K562 (cell line): Measurements from ENCODE around the gene TMTC2. TPM values are rescaled to one million over a fixed set of nuclear protein-coding genes. Genes with fewer than 3 reads are reported as not detected.

Experiments
- CBX5 ChIP-seq: IDR thresholded peaks from 2 replicates; pipeline ENCODE4 v1.6.1; 2014; ENCODE audit warnings: low read depth, borderline replicate concordance
- CHD1 ChIP-seq: fragments of 200-600 bp; sonication (generic); IDR thresholded peaks from one replicate; pipeline ENCODE4 v1.6.1; 2012; ENCODE audit warnings: mild to moderate bottlenecking, moderate library complexity, low read length, inconsistent platforms
- EP300 ChIP-seq: IDR thresholded peaks from 2 replicates; pipeline ENCODE4 v1.6.1; 2012; ENCODE audit warnings: low read length, improper control_type of control experiment
- ETS2 ChIP-seq: IDR thresholded peaks from 2 replicates; pipeline ENCODE4 v1.6.1; 2016; ENCODE audit warnings: borderline replicate concordance, missing genetic modification characterization, mild to moderate bottlenecking, moderate library complexity, missing compliant biosample characterization; ENCODE audit not compliant: poor library complexity, severe bottlenecking
- HDAC2 ChIP-seq: fragments of 450-650 bp; IDR thresholded peaks from 2 replicates; pipeline ENCODE4 v1.6.1; 2016; ENCODE audit warnings: mild to moderate bottlenecking
- JUND ChIP-seq, 2 experiments: IDR thresholded peaks; 2 replicates in 1 of 2; 3 replicates in 1 of 2; pipeline ENCODE4 v1.6.1; 2011; ENCODE audit warnings: borderline replicate concordance in 2 of 2, low read depth in 2 of 2, low read length in 2 of 2, improper control_type of control experiment in 1 of 2, missing biosample characterization in 1 of 2, missing genetic modification characterization in 1 of 2, missing genetic modification reagents in 1 of 2
- KLF1 ChIP-seq: fragments of 450-650 bp; IDR thresholded peaks from 2 replicates; pipeline ENCODE4 v1.6.1; 2016; ENCODE audit warnings: missing genetic modification characterization, missing compliant biosample characterization
- MCM7 ChIP-seq, 2 experiments: fragments of 450-650 bp; IDR thresholded peaks; 2 replicates each; pipeline ENCODE4 v1.6.1; 2016 to 2018
- MTF1 ChIP-seq: fragments of 250-450 bp; sonication (Bioruptor Pico); IDR thresholded peaks from 2 replicates; pipeline ENCODE4 v1.9.0; 2021; ENCODE audit warnings: moderate library complexity, mild to moderate bottlenecking, inconsistent platforms, borderline replicate concordance
- MYC ChIP-seq, 2 experiments: fragments of 250-450 bp in 1 of 2; sonication (Bioruptor Pico) in 1 of 2; IDR thresholded peaks; 2 replicates each; pipeline versions ENCODE4 v1.5.1 to v1.6.1; 2012 to 2021; ENCODE audit warnings: low read depth in 2 of 2, borderline replicate concordance in 1 of 2, improper control_type of control experiment in 1 of 2, low read length in 1 of 2, mild to moderate bottlenecking in 1 of 2, moderate library complexity in 1 of 2
- NCOA2 ChIP-seq, 2 experiments: fragments of 450-650 bp; IDR thresholded peaks; 2 replicates each; pipeline ENCODE4 v1.6.1; 2018; ENCODE audit warnings: mild to moderate bottlenecking in 2 of 2, moderate library complexity in 1 of 2; ENCODE audit not compliant: partially characterized antibody in 2 of 2
- PTBP1 ChIP-seq: fragments of 200-400 bp; formaldehyde crosslinking; IDR thresholded peaks from 2 replicates; pipeline ENCODE4 v1.6.1; 2017; ENCODE audit warnings: low read depth, low read length
- PTRF ChIP-seq: fragments of 450-650 bp; IDR thresholded peaks from 2 replicates; pipeline ENCODE4 v1.6.1; 2016; ENCODE audit warnings: mild to moderate bottlenecking, missing genetic modification characterization, missing compliant biosample characterization
- RBM39 ChIP-seq: fragments of 200-400 bp; formaldehyde crosslinking; optimal IDR thresholded peaks from 2 replicates; pipeline ENCODE3; 2018; ENCODE audit warnings: low read depth, low read length
- SFPQ ChIP-seq: fragments of 200-400 bp; formaldehyde crosslinking; IDR thresholded peaks from 2 replicates; pipeline ENCODE4 v1.6.1; 2017; ENCODE audit warnings: mild to moderate bottlenecking, low read depth, low read length, moderate library complexity
- SREBF2 ChIP-seq: sonication (generic); formaldehyde crosslinking; IDR thresholded peaks from 2 replicates; pipeline ENCODE4 v1.4.0; 2020; ENCODE audit warnings: mild to moderate bottlenecking, missing genetic modification reagents
- SRSF3 ChIP-seq: fragments of 200-400 bp; formaldehyde crosslinking; IDR thresholded peaks from 2 replicates; pipeline ENCODE4 v1.6.1; 2016; ENCODE audit warnings: mild to moderate bottlenecking, low read length, moderate library complexity; ENCODE audit not compliant: insufficient read depth
- TAF9B ChIP-seq: fragments of 450-650 bp; IDR thresholded peaks from 2 replicates; pipeline ENCODE4 v1.6.1; 2018; ENCODE audit warnings: mild to moderate bottlenecking; ENCODE audit not compliant: partially characterized antibody
- TRIM25 ChIP-seq: fragments of 450-650 bp; IDR thresholded peaks from 2 replicates; pipeline ENCODE4 v1.7.0; 2016; ENCODE audit warnings: borderline replicate concordance
- UBTF ChIP-seq, 2 experiments: IDR thresholded peaks; 2 replicates each; pipeline ENCODE4 v1.6.1; 2012; ENCODE audit warnings: improper control_type of control experiment in 2 of 2, low read depth in 2 of 2, low read length in 2 of 2, borderline replicate concordance in 1 of 2
- ZEB2 ChIP-seq: fragments of 450-650 bp; IDR thresholded peaks from 2 replicates; pipeline ENCODE4 v1.6.1; 2016
- ZNF239 ChIP-seq: fragments of 250-450 bp; sonication (Bioruptor Pico); IDR thresholded peaks from 2 replicates; pipeline ENCODE4 v1.4.0; 2020; ENCODE audit warnings: mild to moderate bottlenecking
- polyA plus RNA-seq, 8 experiments: library from polyadenylated mRNA; depleted of rRNA in 4 of 8; stranded (reverse) in 5 of 8; unstranded in 3 of 8; fragments of >200 nt; fragmentation: Nextera tagmentation in 2 of 8; fragmentation: Illumina TruSeq in 1 of 8; extraction: Ambion mirVana in 2 of 8; extraction: Trizol in 1 of 8; gene quantifications; 2 replicates each; pipeline versions ENCODE4 v1.2.1 to v1.2.3, GENCODE V29; 2011 to 2014; ENCODE audit warnings: inconsistent platforms in 1 of 8, missing spikeins in 1 of 8
- total RNA-seq, 7 experiments: library from RNA; depleted of rRNA in 6 of 7; stranded (reverse); fragments of >200 nt in 6 of 7; fragmentation: Illumina TruSeq in 2 of 7; extraction: Trizol in 2 of 7; gene quantifications; 2 replicates each; pipeline versions ENCODE4 v1.2.1 to v1.2.3, GENCODE V29; 2011 to 2021; ENCODE audit warnings: low replicate concordance in 1 of 7

The TMTC2 gene
- total and polyA plus RNA-seq, 9 of the 15 experiments (the other 6 are each of a cell fraction or from before 2014, with no cell fraction given) = 0.29 to 1.1 (median 0.55) TPM

- no peak for TF ChIP-seq ETS2 (tag)
- no peak for TF ChIP-seq CHD1
- no peak for TF ChIP-seq KLF1 (tag)
- peak; percentile 11 for TF ChIP-seq TAF9B
- no peak for TF ChIP-seq RBM39
- no peak for TF ChIP-seq CBX5
- TF ChIP-seq EP300 = peak; percentile 39; the same call in 1 of the 2 replicates
- no peak for TF ChIP-seq MCM7 (IDR thresholded peaks at IDR 0.05)
- TF ChIP-seq PTRF (tag) = no peak
- TF ChIP-seq TRIM25 = no peak
- TF ChIP-seq SFPQ = no peak
- no peak for TF ChIP-seq SRSF3
- TF ChIP-seq PTBP1 = no peak
- no peak for TF ChIP-seq SREBF2 (CRISPR knock-in tag)
- 0 out of 2 replicates have a peak, but pooled peaks have one; percentile 16 for TF ChIP-seq MYC (IDR thresholded peaks at IDR 0.05; ENCODE audit: low read depth, low read length)
- no peak for TF ChIP-seq MYC (CRISPR knock-in tag; IDR thresholded peaks at IDR 0.05; ENCODE audit: borderline replicate concordance, low read depth)
- TF ChIP-seq ZNF239 (CRISPR knock-in tag) = no peak
- TF ChIP-seq HDAC2 = no peak
- no peak for TF ChIP-seq ZEB2
- TF ChIP-seq NCOA2 (IDR thresholded peaks at IDR 0.05; ENCODE audit: partially characterized antibody in 2 of 2) = no peak
- no peak for TF ChIP-seq UBTF (IDR thresholded peaks at IDR 0.05; ENCODE audit: borderline replicate concordance in 1 of 2, low read depth in 2 of 2, low read length in 2 of 2)
- TF ChIP-seq MTF1 (CRISPR knock-in tag) = no peak
- no peak; the same call in 1 of the 2 replicates for TF ChIP-seq JUND (IDR thresholded peaks at IDR 0.05; ENCODE audit: borderline replicate concordance, low read depth, low read length)
- TF ChIP-seq JUND (tag; IDR thresholded peaks at IDR 0.05; ENCODE audit: borderline replicate concordance, low read depth, low read length) = peak; percentile 71; the same call in 2 of the 3 replicates
Observed at GRCh38 chr12:83016218-83016835, 329.6 kb downstream of the TMTC2 start (continued).
